ENCODE measurements around the gene CECR2.
A peak's percentile ranks its signal among the peaks of the same experiment; 100 is the strongest.

The CECR2 gene

DNA sequence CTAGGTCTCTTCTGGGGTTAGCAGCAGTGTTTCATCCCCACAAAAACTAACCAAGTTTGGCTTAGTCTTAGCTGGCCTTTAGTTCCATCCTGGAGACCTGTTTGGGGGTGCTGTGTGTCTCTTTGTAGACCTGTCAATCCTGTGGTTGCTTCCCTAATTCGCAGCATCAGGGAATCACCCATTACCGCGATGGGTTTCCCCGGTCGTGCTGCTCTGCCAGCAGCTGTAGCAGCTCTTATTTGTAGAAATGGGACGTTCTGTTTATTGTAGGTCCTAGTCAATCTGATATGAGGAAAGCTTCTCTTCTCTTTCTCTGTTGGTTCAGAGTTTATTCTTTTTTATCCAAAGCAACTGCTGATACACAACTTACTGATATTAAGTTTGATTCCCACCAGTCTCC, 91.6 kb downstream of the CECR2 start:
- DNase-seq (ENCODE audit: low spot score): no peak

DNA sequence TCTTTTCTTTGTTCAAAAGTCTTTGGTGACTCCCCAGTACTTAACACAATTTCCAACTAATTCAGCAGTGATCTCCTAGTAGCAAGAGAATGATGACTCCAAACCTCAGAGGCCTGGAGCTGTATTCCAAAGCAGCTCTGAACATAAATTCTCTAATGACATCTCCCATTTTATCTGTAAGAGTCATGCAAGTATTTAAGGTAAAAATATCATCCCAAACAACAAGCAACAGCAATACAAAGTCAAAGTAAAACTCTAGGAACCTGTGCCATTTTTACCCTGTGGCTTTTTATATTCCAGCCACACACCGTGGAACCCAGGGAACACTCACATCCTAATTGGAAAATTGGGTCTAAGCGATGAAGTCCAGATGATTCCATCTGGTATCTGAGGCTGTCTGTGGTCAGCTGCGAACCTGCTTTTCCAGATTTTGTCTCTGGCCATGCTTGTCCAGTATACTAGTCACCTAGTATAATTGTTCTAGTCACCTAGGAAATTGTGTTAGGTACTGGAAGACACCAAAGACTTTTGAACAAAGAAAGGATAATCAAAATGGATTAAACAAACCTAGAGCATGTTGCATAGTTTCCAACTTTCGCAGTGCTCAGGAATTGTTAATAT, 101.7 kb downstream of the CECR2 start:
- no peak for DNase-seq (ENCODE audit: low spot score)

DNA sequence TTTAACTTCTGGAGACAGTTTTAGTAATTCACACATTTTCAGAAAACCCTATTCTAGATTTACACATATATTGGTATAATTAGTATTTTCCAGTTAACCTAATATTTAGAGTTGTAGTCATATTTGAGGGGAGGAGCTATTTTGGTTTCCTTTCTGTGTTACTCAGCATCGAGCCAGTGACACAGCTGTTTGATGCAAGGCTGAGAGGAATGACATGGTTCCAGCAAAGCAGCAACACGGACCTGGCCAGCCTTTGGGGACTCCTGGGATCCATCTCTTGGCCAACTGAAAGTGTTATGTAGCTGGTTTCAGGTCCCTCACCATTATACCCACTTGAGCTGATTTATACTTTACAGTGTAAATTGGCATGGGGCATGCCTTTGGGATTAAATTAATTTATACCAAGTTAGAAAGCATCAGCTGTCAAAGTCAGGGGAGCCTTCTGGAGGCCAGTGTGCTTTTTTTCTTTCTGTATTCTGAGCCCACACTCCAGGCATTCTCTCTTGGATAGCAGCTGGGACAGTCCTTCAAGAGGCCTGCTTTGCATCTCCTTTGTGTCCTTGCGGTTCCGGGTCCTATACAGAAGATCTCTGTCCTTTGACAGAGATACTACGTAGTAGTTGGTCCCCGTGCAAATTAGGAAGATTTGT, 102.8 kb downstream of the CECR2 start:
- DNase-seq (ENCODE audit: low spot score): no peak

DNA sequence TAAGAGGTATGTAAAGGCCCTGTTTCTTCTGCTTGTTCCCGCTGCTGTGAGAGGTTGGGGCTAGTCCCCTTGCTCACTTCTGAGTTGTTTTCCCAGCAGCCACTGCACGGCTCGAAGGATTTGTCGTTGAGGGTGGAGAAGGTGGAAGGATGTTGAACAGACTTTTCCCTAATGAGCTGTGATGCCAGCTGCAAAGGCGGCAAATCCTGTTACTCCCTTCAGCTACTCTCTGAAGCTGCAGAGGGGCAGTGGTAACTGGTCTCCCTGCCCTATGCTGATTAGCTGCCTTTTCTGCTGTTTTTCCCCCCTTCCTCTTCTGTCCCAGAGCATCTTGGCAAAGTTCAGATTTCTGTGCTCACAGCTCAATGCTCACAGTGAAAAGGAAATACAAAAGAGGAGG, 103.7 kb downstream of the CECR2 start:
- peak; percentile 17 for DNase-seq (ENCODE audit: low spot score)

DNA sequence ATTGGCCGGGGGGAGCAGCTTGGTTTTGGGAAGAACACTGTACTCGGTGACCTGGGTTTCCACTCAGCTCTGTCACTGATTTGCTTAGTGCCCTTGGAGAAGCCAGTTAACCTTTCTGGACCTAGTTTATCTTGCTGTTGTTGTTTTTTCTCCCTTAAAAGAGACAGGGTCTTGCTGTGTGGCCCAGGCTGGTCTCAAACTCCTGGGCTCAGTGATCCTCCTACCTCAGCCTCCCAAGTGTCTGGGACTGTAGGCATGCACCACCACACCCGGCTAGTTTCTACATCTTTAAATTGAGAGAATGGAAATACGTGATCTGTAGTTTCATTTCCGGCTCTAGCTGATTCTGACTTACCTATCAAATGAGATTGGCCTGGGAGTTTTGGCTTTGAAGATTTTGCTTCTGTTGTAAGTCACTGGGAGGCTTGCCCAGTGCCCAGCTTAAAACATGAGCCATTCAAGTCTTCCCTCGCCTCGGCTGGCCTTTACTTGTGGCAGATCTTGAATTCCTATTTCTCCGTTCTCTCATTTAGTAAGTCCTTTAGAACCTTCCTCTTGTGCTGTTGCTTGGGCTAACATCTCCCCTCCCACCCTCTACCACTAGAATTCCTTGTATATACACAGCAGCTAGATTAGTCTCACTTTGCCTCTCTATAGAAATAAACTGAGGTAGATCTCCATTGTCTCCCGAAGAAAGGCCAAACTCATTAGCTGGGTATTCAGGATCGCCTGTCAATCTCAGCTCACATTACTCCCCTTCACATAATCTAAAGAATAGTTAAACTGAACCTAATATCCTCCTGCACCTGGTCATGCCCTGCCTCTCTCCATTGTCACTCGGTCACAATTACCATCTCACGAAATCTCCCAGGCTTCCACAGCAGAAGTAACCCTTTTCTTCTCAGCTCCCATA, 106.3 kb downstream of the CECR2 start:
- DNase-seq (ENCODE audit: low spot score): no peak

DNA sequence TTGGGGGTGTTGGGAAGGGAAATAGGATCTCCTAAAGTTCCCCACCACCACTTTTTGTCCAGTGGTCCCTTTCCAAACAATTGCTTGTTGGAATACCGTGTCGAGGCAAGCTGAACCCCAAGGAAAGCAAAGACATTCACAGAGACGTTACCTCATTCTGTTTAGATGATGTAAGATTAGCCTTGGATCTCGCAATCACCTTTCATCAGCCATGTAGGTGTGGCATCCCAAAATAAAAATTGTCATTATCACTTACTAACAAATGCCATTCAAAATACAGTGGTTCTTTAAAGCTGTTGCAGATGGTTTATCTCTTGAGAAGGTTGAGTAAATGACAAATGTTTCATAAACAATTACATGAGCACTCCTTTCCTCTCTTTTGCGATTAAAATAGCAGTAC, 107.6 kb downstream of the CECR2 start:
- no peak for DNase-seq (ENCODE audit: low spot score)

DNA sequence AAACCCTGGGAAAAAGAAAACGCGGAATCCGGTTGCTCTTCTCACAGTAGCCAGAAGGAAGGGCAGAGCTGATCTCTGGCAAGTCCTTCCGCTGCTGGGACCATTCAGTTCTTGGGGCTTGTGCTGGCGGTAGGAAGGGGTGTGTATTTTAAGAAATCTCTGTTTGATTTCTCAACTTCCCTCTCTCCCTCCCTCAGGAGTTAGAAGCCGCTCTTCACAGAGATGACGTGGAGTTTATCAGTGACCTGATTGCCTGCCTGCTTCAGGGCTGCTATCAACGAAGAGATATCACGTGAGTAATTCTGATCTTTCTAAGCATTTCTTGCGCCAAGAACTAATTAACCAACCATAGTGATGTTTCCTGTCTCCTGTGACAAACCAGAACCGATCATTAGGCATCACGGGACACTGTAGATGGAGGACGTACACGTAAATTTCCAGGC, 108.2 kb downstream of the CECR2 start:
- DNase-seq (ENCODE audit: low spot score): no peak

DNA sequence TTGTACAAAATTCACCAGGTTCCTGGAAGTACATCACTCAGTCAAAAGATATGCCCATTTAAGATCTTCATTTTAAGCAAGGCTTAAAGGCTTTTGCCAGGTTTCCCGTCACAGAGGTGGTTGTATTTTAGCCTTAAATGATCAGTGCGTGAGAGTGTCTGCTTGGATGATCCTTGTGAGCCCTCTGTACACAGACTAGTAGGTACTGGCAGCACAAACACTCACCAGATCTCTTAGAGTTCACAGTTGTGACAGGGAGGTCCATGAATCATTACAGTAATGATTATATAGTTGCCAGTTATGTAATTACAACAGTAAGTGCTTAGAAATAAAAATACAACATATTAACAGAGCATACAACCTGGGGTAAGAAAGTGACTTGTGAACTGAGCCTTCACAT, 109.9 kb downstream of the CECR2 start:
- no peak for DNase-seq (ENCODE audit: low spot score)

DNA sequence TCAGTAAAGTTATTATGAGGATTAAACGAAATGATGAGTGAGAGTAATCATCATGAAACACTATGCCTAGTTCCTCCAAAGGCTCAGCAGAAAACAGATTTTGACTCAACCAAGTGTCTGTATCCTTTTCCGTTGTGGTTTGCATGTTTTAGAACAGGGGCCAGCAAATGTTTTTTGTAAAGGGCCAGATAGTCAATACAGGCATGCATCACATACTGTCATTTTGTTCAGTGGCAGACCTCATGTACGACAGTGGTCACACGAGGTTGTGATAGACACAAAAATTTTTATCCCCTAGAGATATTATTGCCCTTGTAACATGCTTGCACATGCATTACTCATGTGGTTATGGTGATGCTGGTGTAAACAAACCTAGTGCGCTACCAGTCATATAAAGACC, 112.2 kb downstream of the CECR2 start:
- DNase-seq (ENCODE audit: low spot score): no peak

DNA sequence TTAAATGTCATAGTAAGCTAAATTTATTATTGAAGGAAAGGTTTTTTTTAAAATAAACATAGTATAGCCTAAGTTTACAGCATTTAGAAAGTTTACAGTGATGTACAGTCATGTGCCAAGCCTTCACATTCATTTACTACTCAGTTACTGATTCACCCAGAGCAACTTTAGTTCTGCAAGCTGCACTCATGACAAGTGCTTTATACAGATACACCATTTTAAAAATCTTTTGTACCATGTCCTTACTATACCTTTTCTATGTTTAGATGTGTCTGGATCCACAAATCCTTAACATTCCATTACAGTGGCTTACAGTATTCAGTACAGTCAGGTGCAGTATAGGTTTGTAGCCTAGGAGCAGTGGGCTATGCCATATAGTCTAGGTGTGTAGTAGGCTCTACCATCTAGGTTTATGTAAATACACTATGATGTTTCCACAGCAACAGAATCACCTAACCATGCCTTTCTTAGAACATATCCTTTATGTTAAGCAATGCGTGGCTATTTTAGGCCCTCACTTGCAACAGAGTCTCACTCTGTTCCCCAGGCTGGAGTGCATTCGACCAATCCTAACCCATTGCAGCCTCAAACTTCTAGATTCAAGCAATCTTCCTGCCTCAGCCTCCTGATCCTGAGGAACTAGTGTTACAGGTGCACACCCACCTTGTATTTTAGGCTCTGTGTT, 114.6 kb downstream of the CECR2 start:
- no peak for DNase-seq (ENCODE audit: low spot score)

DNA sequence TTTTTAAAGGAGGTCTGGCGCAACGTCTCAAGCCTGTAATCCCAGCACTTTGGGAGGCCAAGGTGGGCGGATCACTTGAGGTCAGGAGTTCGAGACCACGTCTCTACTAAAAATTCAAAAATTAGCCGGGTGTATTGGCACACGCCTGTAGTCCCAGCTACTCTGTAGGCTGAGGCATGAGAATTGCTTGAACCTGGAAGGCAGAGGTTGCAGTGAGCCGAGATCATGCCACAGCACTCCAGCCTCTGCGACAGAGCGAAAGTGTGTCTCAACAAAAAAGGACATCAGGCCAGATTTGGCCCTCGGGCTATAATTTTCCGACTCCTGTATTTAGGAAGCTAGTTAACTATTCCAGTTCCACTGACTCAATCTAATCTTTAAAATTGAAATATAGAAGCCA, 115.3 kb downstream of the CECR2 start:
- DNase-seq (ENCODE audit: low spot score): no peak

DNA sequence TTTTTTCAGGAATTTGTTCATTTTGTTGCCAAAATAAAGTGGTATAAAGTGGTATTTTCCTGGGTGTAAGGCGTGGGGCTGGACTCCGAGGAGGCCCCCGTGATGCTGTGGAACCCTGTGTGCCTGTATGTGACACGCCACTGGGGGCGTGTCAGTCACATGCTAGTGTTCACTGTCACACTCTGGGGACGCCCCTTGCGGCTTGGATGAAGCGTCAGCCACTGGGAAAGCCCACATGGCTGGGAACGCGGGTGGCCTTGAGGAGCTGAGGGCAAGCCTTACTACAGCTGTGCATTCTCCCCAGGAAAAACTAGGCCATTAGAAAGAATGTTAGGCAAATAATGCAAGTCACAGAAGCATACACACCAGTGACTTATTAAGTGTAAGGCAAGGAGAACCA, 117.1 kb downstream of the CECR2 start:
- no peak for DNase-seq (ENCODE audit: low spot score)

DNA sequence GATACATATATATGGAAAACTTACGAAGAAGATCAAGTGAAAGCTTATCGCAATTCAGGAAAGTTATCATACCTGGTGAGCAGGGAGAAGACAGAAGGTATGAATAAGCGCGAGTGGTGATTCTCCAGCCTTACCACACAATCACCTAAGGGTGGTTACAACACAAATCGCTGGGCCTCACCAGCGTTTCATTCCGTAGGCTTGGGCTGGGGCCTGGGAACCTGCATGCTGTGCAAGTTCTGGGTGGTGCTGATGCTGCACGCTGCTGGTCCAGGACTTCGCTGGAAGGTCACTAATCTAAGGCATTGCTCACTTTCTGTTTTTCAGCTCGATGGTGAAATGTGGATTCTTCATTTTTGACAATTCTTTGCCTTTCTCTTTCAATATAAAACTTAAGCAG, 117.5 kb downstream of the CECR2 start:
- DNase-seq (ENCODE audit: low spot score): no peak

DNA sequence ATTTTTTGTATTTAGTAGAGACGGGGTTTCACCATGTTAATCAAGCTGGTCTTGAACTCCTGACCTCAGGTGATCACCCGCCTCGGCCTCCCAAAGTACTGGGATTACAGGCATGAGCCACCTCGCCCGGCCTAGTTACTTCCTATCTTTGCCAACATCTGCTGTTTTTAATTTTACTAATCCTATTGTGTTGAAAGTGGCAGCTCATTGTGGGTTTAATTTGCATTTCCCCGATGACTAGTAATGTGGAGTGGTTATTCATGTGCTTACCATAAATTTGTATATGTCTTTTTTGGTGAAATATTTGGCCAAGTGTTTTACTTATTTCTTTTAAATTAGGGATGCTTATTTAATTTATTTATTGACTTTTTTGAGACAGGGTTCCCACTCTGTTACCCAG, 119.8 kb downstream of the CECR2 start:
- no peak for DNase-seq (ENCODE audit: low spot score)

DNA sequence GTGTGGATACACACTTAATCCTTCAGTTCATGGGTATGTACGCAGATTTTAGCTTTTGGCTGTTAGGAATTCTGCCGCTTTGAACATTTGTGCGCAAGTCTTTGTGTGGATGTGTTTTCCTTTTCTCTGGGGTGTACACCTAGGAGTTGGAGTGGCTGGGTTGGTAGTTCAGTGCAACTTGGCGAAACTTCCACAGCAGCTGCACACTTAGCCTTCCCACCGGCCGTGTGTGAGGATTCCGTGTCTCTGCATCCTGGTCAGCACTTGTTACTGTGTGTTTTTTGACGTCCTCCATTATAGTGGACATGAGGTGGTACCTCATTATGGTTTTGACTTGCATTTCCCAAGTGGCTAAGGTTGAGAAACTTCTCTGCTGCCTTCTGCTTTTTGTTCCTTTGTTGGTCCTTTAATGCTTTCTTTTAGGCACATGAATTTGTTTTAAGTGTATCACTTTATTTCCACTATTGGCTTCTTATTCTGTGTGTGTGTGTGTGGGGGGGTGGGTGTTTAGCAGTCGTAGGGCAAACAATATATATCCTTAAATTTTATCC, 121.9 kb downstream of the CECR2 start:
- no peak for DNase-seq (ENCODE audit: low spot score)

DNA sequence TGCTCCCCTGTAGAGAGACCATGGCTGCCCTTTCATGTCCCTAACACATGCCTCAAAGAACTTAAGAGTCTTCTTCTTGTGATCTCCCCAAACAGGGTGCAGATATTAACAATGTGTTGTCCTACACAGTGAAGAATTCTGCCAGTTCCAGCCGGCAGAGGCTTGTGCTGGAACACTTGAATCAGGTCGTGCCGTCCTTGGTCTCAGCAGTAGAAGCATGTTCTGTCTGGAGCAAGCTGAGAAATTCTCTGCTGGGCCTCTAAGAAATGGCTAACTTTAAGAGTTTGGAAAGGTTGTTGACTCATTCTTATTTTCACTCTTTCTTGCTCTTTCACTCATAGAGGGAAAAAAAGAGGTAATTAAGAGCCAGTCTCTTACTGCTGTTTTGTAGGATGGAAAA, 123.0 kb downstream of the CECR2 start:
- DNase-seq (ENCODE audit: low spot score): peak; percentile 50

DNA sequence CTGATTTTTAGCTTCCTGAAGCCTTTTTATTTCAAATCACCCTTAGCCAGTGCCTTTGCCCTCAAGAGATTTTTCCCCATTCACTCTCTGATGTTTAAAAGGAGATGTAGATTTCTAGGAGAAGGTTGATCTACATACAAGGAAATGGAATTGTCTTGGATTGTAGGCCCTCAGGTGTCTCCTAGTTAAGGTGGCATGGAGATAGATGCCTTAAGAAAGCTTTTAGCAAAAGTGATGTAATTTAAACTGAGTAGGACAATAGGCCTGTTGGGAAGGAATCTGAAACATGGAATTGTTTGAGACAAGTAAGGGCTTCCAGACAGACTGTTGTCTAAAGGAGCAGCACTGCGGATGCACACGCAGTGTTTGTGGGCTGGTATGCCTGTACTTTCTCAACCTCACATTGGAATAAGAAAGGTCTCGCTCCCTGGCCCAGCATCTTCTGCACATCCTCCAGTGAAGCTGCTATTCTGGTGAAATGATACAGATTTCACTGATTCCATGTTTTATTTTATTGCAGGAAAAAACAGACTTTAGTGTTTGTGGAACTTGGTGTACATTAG, 124.2 kb downstream of the CECR2 start:
- DNase-seq (ENCODE audit: low spot score): no peak

DNA sequence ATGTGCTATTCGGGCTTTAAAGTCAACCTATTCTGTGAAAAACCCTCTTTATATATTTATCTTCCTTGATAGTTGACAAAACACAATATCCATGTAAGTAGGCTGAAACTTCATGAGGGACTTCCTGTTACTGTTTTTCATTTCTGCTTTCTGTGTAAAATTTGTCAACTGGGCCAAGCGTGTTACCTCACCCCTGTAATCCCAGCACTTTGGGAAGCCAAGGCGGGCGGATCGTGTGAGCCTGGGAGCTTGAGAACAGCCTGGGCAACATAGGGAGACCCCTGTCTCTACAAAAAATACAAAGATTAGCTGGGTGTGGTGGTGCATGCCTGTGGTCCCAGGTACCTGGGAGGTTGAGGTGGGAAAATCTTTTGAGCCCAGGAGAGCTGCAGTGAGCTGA, 127.6 kb downstream of the CECR2 start:
- no peak for DNase-seq (ENCODE audit: low spot score)

DNA sequence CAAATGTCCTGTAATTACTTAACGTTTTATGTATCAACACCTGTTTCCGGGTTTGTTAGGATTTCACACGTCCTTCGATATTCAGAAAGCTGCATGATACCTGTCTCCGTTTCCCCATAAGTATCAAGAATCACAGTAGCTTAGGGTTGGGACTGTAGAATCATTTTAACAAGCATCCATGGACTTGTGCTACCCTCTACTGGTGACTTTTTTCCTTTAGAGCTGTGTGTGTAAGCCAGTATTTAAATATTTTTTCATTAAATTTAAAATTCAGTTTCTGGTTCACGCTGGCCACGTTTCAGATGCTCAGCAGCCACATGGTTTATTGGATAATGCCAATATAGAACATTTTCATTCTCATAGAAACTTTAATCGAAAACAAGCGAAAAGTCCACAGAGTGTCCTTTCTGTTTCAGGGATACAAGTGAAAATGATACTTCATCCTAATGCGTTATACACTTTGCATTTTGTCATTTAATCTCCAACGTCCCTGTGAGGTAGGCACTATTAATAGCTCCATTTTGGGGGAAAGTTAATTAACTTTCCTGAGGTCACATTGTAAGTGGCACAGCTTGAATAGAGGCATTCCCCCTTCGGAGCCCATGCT, 132.5 kb downstream of the CECR2 start:
- peak; percentile 69 for DNase-seq (ENCODE audit: low spot score)

DNA sequence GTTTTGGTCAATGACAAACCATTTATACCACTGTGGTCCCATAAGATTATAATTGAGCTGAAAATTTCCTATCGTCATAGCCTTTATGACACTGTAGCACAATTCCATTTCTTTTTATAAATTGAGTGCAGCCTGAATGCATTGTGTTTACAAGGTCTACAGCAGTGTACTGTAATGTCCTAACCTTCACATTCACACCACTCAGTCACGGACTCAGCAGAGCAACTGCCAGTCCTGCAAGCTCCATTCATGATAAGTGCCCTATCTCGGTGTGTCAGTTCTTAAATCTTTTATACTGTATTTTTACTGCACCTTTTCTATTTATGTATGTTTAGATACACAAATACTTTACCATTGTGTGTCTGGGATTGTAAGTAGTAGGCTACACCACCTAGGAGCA, 138.8 kb downstream of the CECR2 start:
- DNase-seq (ENCODE audit: low spot score): no peak

DNA sequence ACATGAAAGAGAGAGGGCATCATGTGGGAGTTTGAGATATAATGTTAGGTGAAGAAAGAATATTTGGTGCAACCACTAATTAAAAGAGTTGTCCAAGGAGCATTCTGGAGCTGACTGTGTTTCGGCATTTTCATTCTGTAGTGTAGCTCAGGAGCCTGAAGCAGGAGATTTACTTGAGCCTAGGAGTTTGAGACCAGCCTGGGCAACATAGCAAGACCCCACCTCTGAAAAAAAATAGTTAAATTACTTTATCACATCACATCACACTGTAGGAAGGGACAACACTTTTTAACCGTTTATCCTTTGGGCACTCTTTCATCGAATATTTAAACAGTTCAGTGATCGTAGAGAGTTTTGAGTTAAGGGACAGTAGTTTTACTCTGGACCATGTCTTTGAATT, 143.7 kb downstream of the CECR2 start:
- no peak for DNase-seq (ENCODE audit: low spot score)
